HEK293 (cell line): ENCODE data around the gene HDAC10.

Experiments
- BCL11A ChIP-seq: fragments of 450-650 bp; formaldehyde crosslinking; IDR thresholded peaks from 2 replicates; pipeline ENCODE4 v1.5.1; 2016; ENCODE audit warnings: low read depth, missing biosample characterization, missing genetic modification characterization
- CTCF ChIP-seq: fragments of 450-650 bp; formaldehyde crosslinking; IDR thresholded peaks from 2 replicates; pipeline ENCODE4 v1.5.1; 2016; ENCODE audit warnings: missing biosample characterization, missing genetic modification characterization
- GLI4 ChIP-seq: fragments of 450-650 bp; formaldehyde crosslinking; IDR thresholded peaks from 2 replicates; pipeline ENCODE4 v1.5.1; 2016; ENCODE audit warnings: missing biosample characterization, missing genetic modification characterization
- GLIS1 ChIP-seq: fragments of 450-650 bp; formaldehyde crosslinking; IDR thresholded peaks from 2 replicates; pipeline ENCODE4 v1.5.1; 2016; ENCODE audit warnings: missing biosample characterization, missing genetic modification characterization
- HOXC10 ChIP-seq: sonication (generic); formaldehyde crosslinking; IDR thresholded peaks from 2 replicates; pipeline ENCODE4 v1.8.1; 2023; ENCODE audit warnings: mild to moderate bottlenecking, missing genetic modification reagents
- KLF7 ChIP-seq: fragments of 450-650 bp; formaldehyde crosslinking; IDR thresholded peaks from 2 replicates; pipeline ENCODE4 v1.5.1; 2016; ENCODE audit warnings: missing biosample characterization, missing genetic modification characterization, borderline replicate concordance
- SALL2 ChIP-seq: fragments of 450-650 bp; formaldehyde crosslinking; IDR thresholded peaks from 2 replicates; pipeline ENCODE4 v1.5.0; 2017; ENCODE audit warnings: missing biosample characterization, mild to moderate bottlenecking, missing genetic modification characterization, borderline replicate concordance
- SP2 ChIP-seq: fragments of 450-650 bp; formaldehyde crosslinking; IDR thresholded peaks from 2 replicates; pipeline ENCODE4 v1.5.1; 2016; ENCODE audit warnings: missing biosample characterization, missing genetic modification characterization
- ZBTB10 ChIP-seq: fragments of 450-650 bp; formaldehyde crosslinking; IDR thresholded peaks from 2 replicates; pipeline ENCODE4 v1.5.1; 2016; ENCODE audit warnings: missing biosample characterization, missing genetic modification characterization
- ZBTB8A ChIP-seq: fragments of 450-650 bp; formaldehyde crosslinking; IDR thresholded peaks from 2 replicates; pipeline ENCODE4 v1.5.1; 2016; ENCODE audit warnings: missing biosample characterization, missing genetic modification characterization
- ZFP69B ChIP-seq: fragments of 450-650 bp; formaldehyde crosslinking; IDR thresholded peaks from 2 replicates; pipeline ENCODE4 v1.5.1; 2016; ENCODE audit warnings: missing biosample characterization, missing genetic modification characterization
- ZNF133 ChIP-seq: fragments of 450-650 bp; formaldehyde crosslinking; IDR thresholded peaks from 2 replicates; pipeline ENCODE4 v1.5.1; 2016; ENCODE audit warnings: missing biosample characterization, missing genetic modification characterization
- ZNF155 ChIP-seq: fragments of 450-650 bp; formaldehyde crosslinking; IDR thresholded peaks from 2 replicates; pipeline ENCODE4 v1.5.1; 2016; ENCODE audit warnings: missing biosample characterization, missing genetic modification characterization
- ZNF157 ChIP-seq: fragments of 450-650 bp; formaldehyde crosslinking; IDR thresholded peaks from 2 replicates; pipeline ENCODE4 v1.5.1; 2016; ENCODE audit warnings: missing biosample characterization, missing genetic modification characterization
- ZNF19 ChIP-seq: fragments of 450-650 bp; formaldehyde crosslinking; IDR thresholded peaks from 2 replicates; pipeline ENCODE4; 2016; ENCODE audit warnings: missing biosample characterization, missing genetic modification characterization, low read depth
- ZNF202 ChIP-seq: fragments of 450-650 bp; formaldehyde crosslinking; IDR thresholded peaks from 2 replicates; pipeline ENCODE4 v1.5.1; 2016; ENCODE audit warnings: missing biosample characterization, missing genetic modification characterization, borderline replicate concordance
- ZNF239 ChIP-seq: fragments of 450-650 bp; formaldehyde crosslinking; IDR thresholded peaks from 2 replicates; pipeline ENCODE4 v1.5.1; 2016; ENCODE audit warnings: missing biosample characterization, missing genetic modification characterization
- ZNF513 ChIP-seq: fragments of 450-650 bp; IDR thresholded peaks from 2 replicates; pipeline ENCODE4 v1.5.1; 2018; ENCODE audit warnings: missing biosample characterization, missing genetic modification characterization
- ZNF518A ChIP-seq: fragments of 450-650 bp; formaldehyde crosslinking; conservative IDR thresholded peaks from 2 replicates; pipeline ENCODE4 v1.5.1; 2016; ENCODE audit warnings: low read depth, missing biosample characterization, missing genetic modification characterization
- ZNF600 ChIP-seq: fragments of 450-650 bp; formaldehyde crosslinking; IDR thresholded peaks from 2 replicates; pipeline ENCODE4 v1.5.1; 2016; ENCODE audit warnings: missing biosample characterization, missing genetic modification characterization
- ZNF610 ChIP-seq: fragments of 450-650 bp; formaldehyde crosslinking; IDR thresholded peaks from 2 replicates; pipeline ENCODE4 v1.5.1; 2016; ENCODE audit warnings: missing biosample characterization, missing genetic modification characterization, borderline replicate concordance
- ZNF626 ChIP-seq: fragments of 450-650 bp; sonication (Bioruptor Pico); formaldehyde crosslinking; IDR thresholded peaks from 2 replicates; pipeline ENCODE4 v1.5.1; 2018; ENCODE audit warnings: missing biosample characterization, missing genetic modification characterization, inconsistent platforms
- ZNF677 ChIP-seq: fragments of 450-650 bp; IDR thresholded peaks from 2 replicates; pipeline ENCODE4 v1.5.0; 2018; ENCODE audit warnings: missing biosample characterization, mild to moderate bottlenecking, missing genetic modification characterization, moderate library complexity

HDAC10 gene

GRCh38 chr22:50269970-50270665 lies 19.1 kb upstream of the HDAC10 start, which contains the start of gene MAPK11 (continued):
- no peak for TF ChIP-seq ZNF513
- no peak for TF ChIP-seq BCL11A (tag by site-specific recombination)
- no peak for TF ChIP-seq ZNF600 (tag by site-specific recombination)
- no peak for TF ChIP-seq HOXC10
- TF ChIP-seq ZBTB8A = peak; percentile 90
- TF ChIP-seq CTCF (tag by site-specific recombination) = 0 out of 2 replicates have a peak, but pooled peaks have one; percentile 20
- no peak for TF ChIP-seq ZNF133 (tag by site-specific recombination)
- no peak for TF ChIP-seq ZNF157 (tag by site-specific recombination)
- TF ChIP-seq KLF7 = no peak
- TF ChIP-seq ZNF19 (tag by site-specific recombination) = no peak
- peak; percentile 52 for TF ChIP-seq SP2
- no peak for TF ChIP-seq ZNF610 (tag by site-specific recombination)
- TF ChIP-seq GLI4 (tag by site-specific recombination) = no peak
- no peak for TF ChIP-seq ZNF626 (tag by site-specific recombination)
- no peak for TF ChIP-seq ZNF202 (tag by site-specific recombination)
- no peak for TF ChIP-seq ZNF518A (tag by site-specific recombination)
- peak; percentile 41; the same call in 1 of the 2 replicates for TF ChIP-seq ZBTB10 (tag by site-specific recombination)
- peak; percentile 43 for TF ChIP-seq GLIS1
- no peak for TF ChIP-seq ZNF239
- no peak for TF ChIP-seq SALL2 (tag by site-specific recombination)
- TF ChIP-seq ZNF155 = no peak
- TF ChIP-seq ZNF677 = no peak
- TF ChIP-seq ZFP69B (tag by site-specific recombination) = no peak
